AML-193 (cell line): ENCODE data around the gene EML1.
"Not testable (repeated sequence)": the region's sequence is repeated elsewhere in the genome, so short reads cannot be mapped to it uniquely, and the experiment has no call there.

Source experiments
- DNase-seq, 2 experiments: peaks; one replicate each; lab custom pipeline; 2025; lab: John Stamatoyannopoulos, UW

The EML1 gene

GRCh38 chr14:99755629-99756603 lies 37.3 kb upstream of the EML1 start:
- DNase-seq: no peak

GRCh38 chr14:99756796-99757195 lies 36.4 kb upstream of the EML1 start:
- no peak for DNase-seq

- no peak for DNase-seq
Observed at GRCh38 chr14:99757331-99758070, 35.7 kb upstream of the EML1 start.

GRCh38 chr14:99758121-99758821 lies 34.9 kb upstream of the EML1 start:
- no peak for DNase-seq

GRCh38 chr14:99758872-99759545 lies 34.2 kb upstream of the EML1 start:
- DNase-seq: no peak

GRCh38 chr14:99759546-99759925 lies 33.7 kb upstream of the EML1 start:
- DNase-seq: no peak

- no peak for DNase-seq
Observed at GRCh38 chr14:99760817-99761216, 32.4 kb upstream of the EML1 start.

GRCh38 chr14:99762911-99763310 lies 30.3 kb upstream of the EML1 start:
- DNase-seq: not testable (repeated sequence)

GRCh38 chr14:99763527-99764221 lies 29.5 kb upstream of the EML1 start:
- no peak for DNase-seq

- no peak for DNase-seq
Observed at GRCh38 chr14:99764222-99764706, 28.9 kb upstream of the EML1 start.

GRCh38 chr14:99768381-99768780 lies 24.8 kb upstream of the EML1 start:
- DNase-seq: no peak

GRCh38 chr14:99769123-99769522 lies 24.1 kb upstream of the EML1 start:
- DNase-seq: no peak

- DNase-seq: no peak
Observed at GRCh38 chr14:99769799-99770198, 23.4 kb upstream of the EML1 start.

- no peak for DNase-seq
Observed at GRCh38 chr14:99772371-99773283, 20.6 kb upstream of the EML1 start.

GRCh38 chr14:99773521-99774497 lies 19.4 kb upstream of the EML1 start:
- DNase-seq: no peak

GRCh38 chr14:99774556-99775307 lies 18.5 kb upstream of the EML1 start:
- DNase-seq: peak in 1 of 2 experiments; percentile 5

- DNase-seq: no peak
Observed at GRCh38 chr14:99775351-99775750, 17.9 kb upstream of the EML1 start.

- DNase-seq: no peak
Observed at GRCh38 chr14:99777951-99778350, 15.3 kb upstream of the EML1 start.
